Left lung (tissue), 10 donors: ENCODE measurements around the gene PTGDS. TPM values are rescaled to one million over a fixed set of nuclear protein-coding genes. Genes with fewer than 3 reads are reported as not detected.
A peak's percentile ranks its signal among the peaks of the same experiment; 100 is the strongest.

Experiments
- ATAC-seq: fragments of 200-7000 bp; cut with Tn5 transposase; one replicate; pipeline ENCODE4 v1.9.1; 2020; ENCODE audit warnings: moderate library complexity
- DNase-seq, 4 donors: peaks; one replicate each; pipeline ENCODE4 v3.0.0-alpha.2; 2013 to 2020
- H3K27ac ChIP-seq, 2 donors: fragments of 200-600 bp; sonication (generic) in 1 of 2; one replicate each; pipeline versions ENCODE4 v1.5.0 to v1.8.0; 2020 to 2021
- H3K27me3 ChIP-seq, 2 donors: fragments of 200-600 bp; sonication (generic) in 1 of 2; one replicate each; pipeline versions ENCODE4 v1.5.0 to v1.8.0; 2020 to 2021
- H3K36me3 ChIP-seq, 2 donors: fragments of 200-600 bp; sonication (generic) in 1 of 2; one replicate each; pipeline versions ENCODE4 v1.5.0 to v1.8.0; 2020 to 2021
- H3K4me1 ChIP-seq, 2 donors: fragments of 200-600 bp; one replicate each; pipeline ENCODE4 v1.8.0; 2021
- H3K4me3 ChIP-seq, 2 donors: fragments of 200-600 bp; sonication (generic) in 1 of 2; one replicate each; pipeline versions ENCODE4 v1.5.0 to v1.8.0; 2020 to 2021; ENCODE audit warnings: mild to moderate bottlenecking in 1 of 2
- H3K9me3 ChIP-seq, 2 donors: fragments of 200-600 bp; sonication (generic) in 1 of 2; one replicate each; pipeline versions ENCODE4 v1.5.0 to v1.8.0; 2020 to 2021
- intact Hi-C, 2 donors: fragments of 100-400 bp; cut with DNase I; formaldehyde crosslinking; loops; one replicate each; pipeline versions ENCODE4 v1.11.2 to v1.14.2; 2022
- polyA plus RNA-seq, 6 donors: library from polyadenylated mRNA; unstranded; fragments of 120-200 nt; gene quantifications; one replicate each; pipeline ENCODE4 v1.2.1, GENCODE V29; 2013; ENCODE audit not compliant: insufficient read length in 6 of 6
- total RNA-seq, 2 donors: library from RNA; stranded (reverse); fragmentation: NEBNext Ultra II Directional; extraction: Animal tissue kit (Norgen Biotek cat#: 25700); gene quantifications; one replicate each; pipeline ENCODE4 v1.2.1, GENCODE V29; 2021
- TF ChIP-seq, protein P1 (sequence below), 2 donors: fragments of 200-600 bp; sonication (generic) in 1 of 2; IDR thresholded peaks; one replicate each; pipeline versions ENCODE4 v1.5.0 to v1.8.0; 2021; ENCODE audit warnings: antibody characterized with exemption in 2 of 2
- donor health status: DM: no; HTN: yes; CAD: no.
- donor health status: DM: no; HTN: no; CAD: no.

The PTGDS gene
- total and polyA plus RNA-seq, 8 donors, result 23.7 to 137 (median 37.7) TPM

- peaks cover 0 to 15% of the 10 kb centered on the region in 2 donors for H3K36me3 ChIP-seq
- no peak overlapping the region for H3K27ac ChIP-seq
- no peaks in the 10 kb centered on the region for H3K27me3 ChIP-seq
- no peak overlapping the region for H3K4me3 ChIP-seq
- H3K4me1 ChIP-seq, result peaks cover 0 to 10% of the 10 kb centered on the region in 2 donors
- TF ChIP-seq, protein P1, sequence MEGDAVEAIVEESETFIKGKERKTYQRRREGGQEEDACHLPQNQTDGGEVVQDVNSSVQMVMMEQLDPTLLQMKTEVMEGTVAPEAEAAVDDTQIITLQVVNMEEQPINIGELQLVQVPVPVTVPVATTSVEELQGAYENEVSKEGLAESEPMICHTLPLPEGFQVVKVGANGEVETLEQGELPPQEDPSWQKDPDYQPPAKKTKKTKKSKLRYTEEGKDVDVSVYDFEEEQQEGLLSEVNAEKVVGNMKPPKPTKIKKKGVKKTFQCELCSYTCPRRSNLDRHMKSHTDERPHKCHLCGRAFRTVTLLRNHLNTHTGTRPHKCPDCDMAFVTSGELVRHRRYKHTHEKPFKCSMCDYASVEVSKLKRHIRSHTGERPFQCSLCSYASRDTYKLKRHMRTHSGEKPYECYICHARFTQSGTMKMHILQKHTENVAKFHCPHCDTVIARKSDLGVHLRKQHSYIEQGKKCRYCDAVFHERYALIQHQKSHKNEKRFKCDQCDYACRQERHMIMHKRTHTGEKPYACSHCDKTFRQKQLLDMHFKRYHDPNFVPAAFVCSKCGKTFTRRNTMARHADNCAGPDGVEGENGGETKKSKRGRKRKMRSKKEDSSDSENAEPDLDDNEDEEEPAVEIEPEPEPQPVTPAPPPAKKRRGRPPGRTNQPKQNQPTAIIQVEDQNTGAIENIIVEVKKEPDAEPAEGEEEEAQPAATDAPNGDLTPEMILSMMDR (IDR thresholded peaks at IDR 0.05), result no peak
- intact Hi-C loops, result loop anchor here in 1 of 2 donors (10.0 kb wide), 1 partner anchor 79 kb away; the partner anchor contains the start of gene MAMDC4
- ATAC-seq, result no peak
- no peak for DNase-seq
- no peaks in the 10 kb centered on the region for H3K9me3 ChIP-seq
These were observed 43.0 kb upstream of the PTGDS start for GRCh38 chr9:136934277-136934676.

- H3K4me1 ChIP-seq, result peaks cover 0 to 10% of the 10 kb centered on the region in 2 donors
- no peak for DNase-seq
- H3K9me3 ChIP-seq, result no peaks in the 10 kb centered on the region
- no peak overlapping the region for H3K4me3 ChIP-seq
- peaks cover 0 to 29% of the 10 kb centered on the region in 2 donors for H3K36me3 ChIP-seq
- TF ChIP-seq, protein P1 (IDR thresholded peaks at IDR 0.05), result no peak
- no peak for ATAC-seq
- intact Hi-C loops, result loop anchor here in 1 of 2 donors (10.0 kb wide), 1 partner anchor 81 kb away; the partner anchor contains the start of gene MAMDC4
- no peak overlapping the region for H3K27ac ChIP-seq
- H3K27me3 ChIP-seq, result no peaks in the 10 kb centered on the region
These were observed 41.7 kb upstream of the PTGDS start for GRCh38 chr9:136935651-136936050.

DNA sequence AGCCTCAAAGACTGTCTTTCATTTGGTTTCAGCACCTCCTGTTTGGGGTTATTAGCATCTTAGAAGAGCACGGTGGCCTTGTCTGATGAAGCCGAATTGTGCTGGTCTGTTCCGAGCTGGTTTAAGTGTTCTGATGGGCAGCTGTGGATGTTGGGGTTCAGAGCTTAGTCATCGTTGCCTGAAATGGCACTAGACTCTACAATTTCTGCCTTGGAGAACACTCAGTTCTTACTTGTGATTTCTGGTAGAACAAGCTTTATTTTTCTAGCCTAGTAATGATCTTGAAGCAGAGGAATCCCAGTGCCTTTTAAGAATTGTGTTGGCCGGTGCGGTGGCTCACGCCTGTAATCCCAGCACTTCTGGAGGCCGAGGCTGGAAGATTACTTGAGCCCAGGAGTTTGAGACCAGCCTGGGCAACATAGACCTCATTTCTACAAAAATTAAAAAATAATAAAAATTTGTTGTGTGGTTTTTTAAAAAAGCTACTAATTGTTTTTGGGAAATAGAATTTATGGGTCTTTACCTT, 40.6 kb upstream of the PTGDS start:
- no peak for ATAC-seq

DNA sequence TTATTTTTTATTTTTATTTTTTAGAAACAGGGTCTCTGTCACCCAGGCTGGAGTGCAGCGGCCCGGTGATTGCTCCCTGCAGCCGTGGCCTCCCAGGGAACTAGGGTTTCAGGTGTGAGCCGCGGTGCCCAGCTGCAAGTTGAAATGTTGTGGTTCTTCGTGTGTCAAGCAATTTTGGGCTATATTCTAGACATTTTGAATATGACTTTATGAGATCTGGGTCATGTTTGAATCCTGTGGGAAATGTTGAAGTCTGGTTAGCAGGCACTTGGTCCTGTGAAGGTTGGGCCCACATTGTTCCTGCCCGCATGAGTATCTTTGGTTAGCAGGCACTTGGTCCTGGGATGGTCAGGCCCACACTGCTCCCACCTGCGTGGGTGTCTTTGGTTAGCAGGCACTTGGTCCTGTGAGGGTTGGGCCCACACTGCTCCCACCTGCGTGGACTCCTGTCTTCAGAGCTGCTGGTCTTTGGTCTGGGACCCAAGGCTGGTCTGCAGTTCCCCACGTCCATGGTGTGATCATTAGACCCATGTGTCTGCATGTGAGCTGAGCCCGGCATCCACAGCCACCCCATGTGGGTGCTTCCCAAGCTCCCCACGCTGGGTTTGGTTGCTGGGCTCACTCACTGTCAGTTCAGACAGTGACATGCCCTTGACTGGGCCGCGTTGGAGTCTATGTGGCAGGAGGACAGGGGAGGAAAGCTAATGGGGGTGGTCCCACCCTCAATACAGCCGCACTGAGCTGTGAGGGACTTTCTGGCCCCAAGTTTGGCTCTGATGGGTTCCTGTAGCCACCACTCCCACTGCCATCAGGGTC, 39.9 kb upstream of the PTGDS start:
- H3K36me3 ChIP-seq, result peaks cover 0 to 46% of the 10 kb centered on the region in 2 donors
- intact Hi-C loops, result loop anchor here in 1 of 2 donors (10.0 kb wide), 1 partner anchor 83 kb away; the partner anchor contains the start of gene MAMDC4
- DNase-seq, result peak in 1 of 4 donors; percentile 43
- H3K27ac ChIP-seq, result no peak overlapping the region
- H3K27me3 ChIP-seq, result no peaks in the 10 kb centered on the region
- no peak for ATAC-seq
- no peak overlapping the region for H3K4me3 ChIP-seq
- H3K4me1 ChIP-seq, result peaks cover 0 to 12% of the 10 kb centered on the region in 2 donors
- H3K9me3 ChIP-seq, result no peaks in the 10 kb centered on the region
- TF ChIP-seq, protein P1 (IDR thresholded peaks at IDR 0.05), result no peak

More for the DNA sequence above, 40.6 kb upstream of the PTGDS start:
- H3K4me3 ChIP-seq, result no peak overlapping the region
- TF ChIP-seq, protein P1 (IDR thresholded peaks at IDR 0.05), result no peak
- no peaks in the 10 kb centered on the region for H3K27me3 ChIP-seq
- DNase-seq, result no peak
- peaks cover 0 to 40% of the 10 kb centered on the region in 2 donors for H3K36me3 ChIP-seq
- H3K9me3 ChIP-seq, result no peaks in the 10 kb centered on the region
- peaks cover 0 to 10% of the 10 kb centered on the region in 2 donors for H3K4me1 ChIP-seq
- intact Hi-C loops, result loop anchor here in 1 of 2 donors (10.0 kb wide), 1 partner anchor 82 kb away; the partner anchor contains the start of gene MAMDC4
- H3K27ac ChIP-seq, result no peak overlapping the region
